GM23338 (cell line): ENCODE results near the gene SPA17. TPM values are rescaled to one million over a fixed set of nuclear protein-coding genes. Genes with fewer than 3 reads are reported as not detected.

Source experiments
- ATAC-seq: fragments of 200-7000 bp; cut with Tn5 transposase; 3 replicates; pipeline ENCODE4 v1.9.1; 2020
- DNase-seq: peaks from one replicate; pipeline ENCODE4 v3.0.0-alpha.2; 2015; ENCODE audit warnings: low spot score
- H2AFZ ChIP-seq: fragments of 200-600 bp; sonication (generic); 2 replicates; pipeline ENCODE4 v1.8.0; 2016; ENCODE audit warnings: antibody characterized with exemption, mild to moderate bottlenecking, moderate library complexity
- H3F3A ChIP-seq: fragments of 200-600 bp; sonication (generic); replicated peaks from 2 replicates; pipeline ENCODE4 v1.8.0; 2017; ENCODE audit warnings: antibody characterized with exemption, mixed run types, low read depth
- H3K27ac ChIP-seq: fragments of 200-600 bp; sonication (generic); 2 replicates; pipeline ENCODE4 v1.6.1; 2016; ENCODE audit warnings: low read depth
- H3K27me3 ChIP-seq: fragments of 200-600 bp; sonication (generic); 2 replicates; pipeline ENCODE4 v1.8.0; 2016; ENCODE audit warnings: mild to moderate bottlenecking, mixed run types, moderate library complexity; ENCODE audit not compliant: insufficient read depth
- H3K36me3 ChIP-seq: fragments of 200-600 bp; sonication (generic); 2 replicates; pipeline ENCODE4 v1.8.0; 2016; ENCODE audit warnings: mild to moderate bottlenecking; ENCODE audit not compliant: insufficient read depth
- H3K4me1 ChIP-seq: fragments of 200-600 bp; sonication (generic); 2 replicates; pipeline ENCODE4 v1.8.0; 2016; ENCODE audit warnings: mild to moderate bottlenecking, moderate library complexity; ENCODE audit not compliant: insufficient read depth
- H3K4me2 ChIP-seq: fragments of 200-600 bp; sonication (generic); 2 replicates; pipeline ENCODE4 v1.7.1; 2017; ENCODE audit warnings: mixed run types
- H3K4me3 ChIP-seq: fragments of 200-600 bp; sonication (generic); 2 replicates; pipeline ENCODE4 v1.6.1; 2016; ENCODE audit warnings: mixed run types
- H3K79me2 ChIP-seq: fragments of 200-600 bp; sonication (generic); replicated peaks from 2 replicates; pipeline ENCODE4 v1.8.0; 2017; ENCODE audit warnings: mild to moderate bottlenecking; ENCODE audit not compliant: insufficient read depth
- H3K9me2 ChIP-seq: fragments of 200-600 bp; sonication (generic); 2 replicates; pipeline ENCODE4 v1.8.0; 2017; ENCODE audit not compliant: insufficient read depth
- H4K20me1 ChIP-seq: fragments of 200-600 bp; sonication (generic); replicated peaks from 2 replicates; pipeline ENCODE4 v1.8.0; 2017; ENCODE audit warnings: mild to moderate bottlenecking; ENCODE audit not compliant: insufficient read depth
- H3K27ac Mint-ChIP-seq: 2 replicates; pipeline ENCODE4 v1.8.0; 2020; ENCODE audit warnings: inconsistent platforms, mild to moderate bottlenecking, moderate library complexity, mixed read lengths
- H3K27me3 Mint-ChIP-seq: 3 replicates; pipeline ENCODE4 v1.8.0; 2022; ENCODE audit warnings: low read depth, mild to moderate bottlenecking, moderate library complexity, mixed read lengths, inconsistent platforms; ENCODE audit not compliant: insufficient read depth, poor library complexity
- H3K36me3 Mint-ChIP-seq: 3 replicates; pipeline ENCODE4 v1.8.0; 2021; ENCODE audit warnings: low read depth, mild to moderate bottlenecking, inconsistent platforms, moderate library complexity, mixed read lengths
- H3K4me1 Mint-ChIP-seq: 3 replicates; pipeline ENCODE4 v1.8.0; 2020; ENCODE audit warnings: mild to moderate bottlenecking, inconsistent platforms, mixed read lengths
- H3K4me3 Mint-ChIP-seq: 3 replicates; pipeline ENCODE4 v1.8.0; 2021; ENCODE audit warnings: moderate library complexity, mild to moderate bottlenecking, inconsistent platforms, mixed read lengths
- H3K9me3 Mint-ChIP-seq: 3 replicates; pipeline ENCODE4 v1.8.0; 2020; ENCODE audit warnings: moderate library complexity, mild to moderate bottlenecking, inconsistent platforms, mixed read lengths
- CREB1 ChIP-seq: fragments of 250-450 bp; sonication (Bioruptor Pico); IDR thresholded peaks from 2 replicates; pipeline ENCODE4 v1.5.0; 2020; ENCODE audit warnings: low read depth, mild to moderate bottlenecking, moderate library complexity
- CTCF ChIP-seq, 2 experiments: fragments of 200-600 bp in 1 of 2; sonication (generic) in 1 of 2; conservative IDR thresholded peaks; 2 replicates each; pipeline versions ENCODE4 v1.5.1 to v1.6.1; 2016 to 2017; ENCODE audit warnings: antibody characterized with exemption in 2 of 2, low read depth in 2 of 2, mild to moderate bottlenecking in 2 of 2, moderate library complexity in 1 of 2
- EZH2 ChIP-seq: fragments of 200-600 bp; sonication (generic); IDR thresholded peaks from one replicate; pipeline ENCODE4 v1.8.0; 2017; ENCODE audit warnings: antibody characterized with exemption, mild to moderate bottlenecking, low read depth; ENCODE audit not compliant: unreplicated experiment
- EZH2phosphoT487 ChIP-seq: fragments of 200-600 bp; sonication (generic); IDR thresholded peaks from one replicate; pipeline ENCODE4 v1.8.1; 2018; ENCODE audit warnings: antibody characterized with exemption; ENCODE audit not compliant: unreplicated experiment
- JUNB ChIP-seq: IDR thresholded peaks from one replicate; pipeline ENCODE4 v1.6.1; 2016; ENCODE audit warnings: antibody characterized with exemption; ENCODE audit not compliant: unreplicated experiment
- NANOG ChIP-seq: IDR thresholded peaks from 2 replicates; pipeline ENCODE4 v1.6.1; 2016; ENCODE audit warnings: antibody characterized with exemption, borderline replicate concordance
- POLR2AphosphoS5 ChIP-seq: IDR thresholded peaks from 2 replicates; pipeline ENCODE4 v1.6.1; 2016; ENCODE audit warnings: antibody characterized with exemption, low read depth
- REST ChIP-seq: IDR thresholded peaks from one replicate; pipeline ENCODE4 v1.6.1; 2018; ENCODE audit warnings: antibody characterized with exemption; ENCODE audit not compliant: unreplicated experiment
- STAT1 ChIP-seq: IDR thresholded peaks from one replicate; pipeline ENCODE4 v1.6.1; 2016; ENCODE audit warnings: antibody characterized with exemption; ENCODE audit not compliant: unreplicated experiment
- ZNF114 ChIP-seq: fragments of 250-450 bp; sonication (Bioruptor Pico); IDR thresholded peaks from 2 replicates; pipeline ENCODE4 v1.5.0; 2020; ENCODE audit warnings: mild to moderate bottlenecking, moderate library complexity
- ZNF331 ChIP-seq: fragments of 250-450 bp; sonication (Bioruptor Pico); IDR thresholded peaks from 2 replicates; pipeline ENCODE4 v1.5.0; 2020; ENCODE audit warnings: low read depth, mild to moderate bottlenecking, moderate library complexity
- polyA plus RNA-seq: library from polyadenylated mRNA; unstranded; fragments of >200 nt; fragmentation: Nextera tagmentation; extraction: Ambion mirVana; gene quantifications from 2 replicates; pipeline ENCODE4 v1.2.1, GENCODE V29; 2016
- total RNA-seq: library from RNA; depleted of rRNA; stranded (reverse); fragments of >200 nt; shearing (Covaris generic); gene quantifications from 2 replicates; pipeline ENCODE4 v1.2.3, GENCODE V29; 2014
- TF ChIP-seq, protein P1 (sequence below): fragments of 250-450 bp; sonication (Bioruptor Pico); IDR thresholded peaks from 2 replicates; pipeline ENCODE4 v1.5.0; 2020; ENCODE audit warnings: mild to moderate bottlenecking, moderate library complexity
- TF ChIP-seq, protein P2 (sequence below): IDR thresholded peaks from 2 replicates; pipeline ENCODE4 v1.6.1; 2016; ENCODE audit warnings: antibody characterized with exemption

Gene SPA17
- total and polyA plus RNA-seq, 2 experiments from 2014 or later, result 3.2 to 14.9 TPM

- Histone ChIP-seq H3K4me2 (no peak overlapping the region), H3K79me2 (no peaks in the 10 kb centered on the region), H3K27ac (no peak overlapping the region), H2AFZ (no peak overlapping the region), H4K20me1 (no peaks in the 10 kb centered on the region; the same call in 1 of the 2 replicates), H3F3A (no peaks in the 10 kb centered on the region), H3K4me1 (no peaks in the 10 kb centered on the region), H3K27me3 (no peaks in the 10 kb centered on the region), H3K36me3 (no peaks in the 10 kb centered on the region), H3K9me2 (peaks cover 11% of the 10 kb centered on the region; the same call in 1 of the 2 replicates), H3K4me3 (no peak overlapping the region)
- H3K9me3 Mint-ChIP-seq, result peaks cover 6% of the 10 kb centered on the region; the same call in 1 of the 3 replicates
- H3K36me3 Mint-ChIP-seq, result peaks cover 15% of the 10 kb centered on the region; the same call in 2 of the 3 replicates
- H3K27ac Mint-ChIP-seq, result no peak overlapping the region
- ATAC-seq (no peak), DNase-seq (no peak)
- peaks cover 12% of the 10 kb centered on the region; the same call in 2 of the 3 replicates for H3K4me1 Mint-ChIP-seq
- TF ChIP-seq ZNF114 (CRISPR knock-in tag), result no peak
- TF ChIP-seq, protein P1, sequence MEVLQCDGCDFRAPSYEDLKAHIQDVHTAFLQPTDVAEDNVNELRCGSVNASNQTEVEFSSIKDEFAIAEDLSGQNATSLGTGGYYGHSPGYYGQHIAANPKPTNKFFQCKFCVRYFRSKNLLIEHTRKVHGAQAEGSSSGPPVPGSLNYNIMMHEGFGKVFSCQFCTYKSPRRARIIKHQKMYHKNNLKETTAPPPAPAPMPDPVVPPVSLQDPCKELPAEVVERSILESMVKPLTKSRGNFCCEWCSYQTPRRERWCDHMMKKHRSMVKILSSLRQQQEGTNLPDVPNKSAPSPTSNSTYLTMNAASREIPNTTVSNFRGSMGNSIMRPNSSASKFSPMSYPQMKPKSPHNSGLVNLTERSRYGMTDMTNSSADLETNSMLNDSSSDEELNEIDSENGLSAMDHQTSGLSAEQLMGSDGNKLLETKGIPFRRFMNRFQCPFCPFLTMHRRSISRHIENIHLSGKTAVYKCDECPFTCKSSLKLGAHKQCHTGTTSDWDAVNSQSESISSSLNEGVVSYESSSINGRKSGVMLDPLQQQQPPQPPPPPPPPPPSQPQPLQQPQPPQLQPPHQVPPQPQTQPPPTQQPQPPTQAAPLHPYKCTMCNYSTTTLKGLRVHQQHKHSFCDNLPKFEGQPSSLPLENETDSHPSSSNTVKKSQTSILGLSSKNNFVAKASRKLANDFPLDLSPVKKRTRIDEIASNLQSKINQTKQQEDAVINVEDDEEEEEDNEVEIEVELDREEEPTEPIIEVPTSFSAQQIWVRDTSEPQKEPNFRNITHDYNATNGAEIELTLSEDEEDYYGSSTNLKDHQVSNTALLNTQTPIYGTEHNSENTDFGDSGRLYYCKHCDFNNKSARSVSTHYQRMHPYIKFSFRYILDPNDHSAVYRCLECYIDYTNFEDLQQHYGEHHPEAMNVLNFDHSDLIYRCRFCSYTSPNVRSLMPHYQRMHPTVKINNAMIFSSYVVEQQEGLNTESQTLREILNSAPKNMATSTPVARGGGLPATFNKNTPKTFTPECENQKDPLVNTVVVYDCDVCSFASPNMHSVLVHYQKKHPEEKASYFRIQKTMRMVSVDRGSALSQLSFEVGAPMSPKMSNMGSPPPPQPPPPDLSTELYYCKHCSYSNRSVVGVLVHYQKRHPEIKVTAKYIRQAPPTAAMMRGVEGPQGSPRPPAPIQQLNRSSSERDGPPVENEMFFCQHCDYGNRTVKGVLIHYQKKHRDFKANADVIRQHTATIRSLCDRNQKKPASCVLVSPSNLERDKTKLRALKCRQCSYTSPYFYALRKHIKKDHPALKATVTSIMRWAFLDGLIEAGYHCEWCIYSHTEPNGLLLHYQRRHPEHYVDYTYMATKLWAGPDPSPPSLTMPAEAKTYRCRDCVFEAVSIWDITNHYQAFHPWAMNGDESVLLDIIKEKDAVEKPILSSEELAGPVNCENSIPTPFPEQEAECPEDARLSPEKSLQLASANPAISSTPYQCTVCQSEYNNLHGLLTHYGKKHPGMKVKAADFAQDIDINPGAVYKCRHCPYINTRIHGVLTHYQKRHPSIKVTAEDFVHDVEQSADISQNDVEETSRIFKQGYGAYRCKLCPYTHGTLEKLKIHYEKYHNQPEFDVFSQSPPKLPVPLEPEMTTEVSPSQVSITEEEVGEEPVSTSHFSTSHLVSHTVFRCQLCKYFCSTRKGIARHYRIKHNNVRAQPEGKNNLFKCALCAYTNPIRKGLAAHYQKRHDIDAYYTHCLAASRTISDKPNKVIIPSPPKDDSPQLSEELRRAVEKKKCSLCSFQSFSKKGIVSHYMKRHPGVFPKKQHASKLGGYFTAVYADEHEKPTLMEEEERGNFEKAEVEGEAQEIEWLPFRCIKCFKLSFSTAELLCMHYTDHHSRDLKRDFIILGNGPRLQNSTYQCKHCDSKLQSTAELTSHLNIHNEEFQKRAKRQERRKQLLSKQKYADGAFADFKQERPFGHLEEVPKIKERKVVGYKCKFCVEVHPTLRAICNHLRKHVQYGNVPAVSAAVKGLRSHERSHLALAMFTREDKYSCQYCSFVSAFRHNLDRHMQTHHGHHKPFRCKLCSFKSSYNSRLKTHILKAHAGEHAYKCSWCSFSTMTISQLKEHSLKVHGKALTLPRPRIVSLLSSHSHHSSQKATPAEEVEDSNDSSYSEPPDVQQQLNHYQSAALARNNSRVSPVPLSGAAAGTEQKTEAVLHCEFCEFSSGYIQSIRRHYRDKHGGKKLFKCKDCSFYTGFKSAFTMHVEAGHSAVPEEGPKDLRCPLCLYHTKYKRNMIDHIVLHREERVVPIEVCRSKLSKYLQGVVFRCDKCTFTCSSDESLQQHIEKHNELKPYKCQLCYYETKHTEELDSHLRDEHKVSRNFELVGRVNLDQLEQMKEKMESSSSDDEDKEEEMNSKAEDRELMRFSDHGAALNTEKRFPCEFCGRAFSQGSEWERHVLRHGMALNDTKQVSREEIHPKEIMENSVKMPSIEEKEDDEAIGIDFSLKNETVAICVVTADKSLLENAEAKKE (CRISPR knock-in tag), result no peak
- TF ChIP-seq CREB1, result no peak
- TF ChIP-seq ZNF331, result no peak
- TF ChIP-seq STAT1, result no peak
- TF ChIP-seq POLR2AphosphoS5, result no peak
- no peak for TF ChIP-seq CTCF (conservative IDR thresholded peaks at IDR 0.05; ENCODE audit: low read depth in 2 of 2)
- TF ChIP-seq NANOG, result no peak
- TF ChIP-seq REST, result no peak
- TF ChIP-seq, protein P2, sequence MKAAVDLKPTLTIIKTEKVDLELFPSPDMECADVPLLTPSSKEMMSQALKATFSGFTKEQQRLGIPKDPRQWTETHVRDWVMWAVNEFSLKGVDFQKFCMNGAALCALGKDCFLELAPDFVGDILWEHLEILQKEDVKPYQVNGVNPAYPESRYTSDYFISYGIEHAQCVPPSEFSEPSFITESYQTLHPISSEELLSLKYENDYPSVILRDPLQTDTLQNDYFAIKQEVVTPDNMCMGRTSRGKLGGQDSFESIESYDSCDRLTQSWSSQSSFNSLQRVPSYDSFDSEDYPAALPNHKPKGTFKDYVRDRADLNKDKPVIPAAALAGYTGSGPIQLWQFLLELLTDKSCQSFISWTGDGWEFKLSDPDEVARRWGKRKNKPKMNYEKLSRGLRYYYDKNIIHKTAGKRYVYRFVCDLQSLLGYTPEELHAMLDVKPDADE, result no peak
- TF ChIP-seq EZH2, result no peak
- TF ChIP-seq EZH2phosphoT487, result no peak
- TF ChIP-seq JUNB, result no peak
- H3K4me3 Mint-ChIP-seq, result no peak overlapping the region
- H3K27me3 Mint-ChIP-seq, result peaks cover 6% of the 10 kb centered on the region
Observed at GRCh38 chr11:124642628-124643027, 31.1 kb upstream of the SPA17 start.
